SU-DHL-6 (cell line): ENCODE data around the gene TMEM221.

Experiments used
- H2AFZ ChIP-seq: fragments of 200-600 bp; sonication (generic); 2 replicates; pipeline ENCODE4 v1.6.1; 2014; ENCODE audit warnings: low read depth, mild to moderate bottlenecking, moderate library complexity, mixed read lengths, antibody characterized with exemption, low read length; ENCODE audit not compliant: severe bottlenecking
- H3F3A ChIP-seq: fragments of 200-600 bp; shearing (Covaris generic); 2 replicates; pipeline ENCODE4 v1.6.0; 2016; ENCODE audit warnings: antibody characterized with exemption, mild to moderate bottlenecking; ENCODE audit not compliant: insufficient read depth
- H3K27ac ChIP-seq: fragments of 200-600 bp; sonication (generic); 2 replicates; pipeline ENCODE4 v1.5.1; 2016; ENCODE audit warnings: low read depth, mild to moderate bottlenecking, low read length, moderate library complexity, mixed read lengths
- H3K27me3 ChIP-seq: fragments of 200-600 bp; sonication (generic), shearing (Covaris generic); 2 replicates; pipeline ENCODE4 v1.6.0; 2014; ENCODE audit warnings: mild to moderate bottlenecking, low read length
- H3K36me3 ChIP-seq: fragments of 200-600 bp; sonication (generic); 2 replicates; pipeline ENCODE4 v1.6.1; 2014; ENCODE audit warnings: mild to moderate bottlenecking, low read length, mixed read lengths
- H3K4me2 ChIP-seq: fragments of 300-600, 200-600 bp; shearing (Covaris generic), sonication (generic); 2 replicates; pipeline ENCODE4 v1.6.0; 2014; ENCODE audit warnings: low read length, low read depth, mild to moderate bottlenecking; ENCODE audit not compliant: poor library complexity, severe bottlenecking
- H3K4me3 ChIP-seq: fragments of 200-600 bp; sonication (generic); 2 replicates; pipeline ENCODE4 v1.5.1; 2014; ENCODE audit warnings: antibody characterized with exemption, low read length, mild to moderate bottlenecking, mixed read lengths; ENCODE audit not compliant: insufficient read depth, poor library complexity, severe bottlenecking
- H3K79me2 ChIP-seq: fragments of 200-600 bp; sonication (generic); 2 replicates; pipeline ENCODE4 v1.6.1; 2014; ENCODE audit warnings: mild to moderate bottlenecking, low read length, moderate library complexity; ENCODE audit not compliant: insufficient read depth
- H3K9ac ChIP-seq: fragments of 200-600 bp; sonication (generic); 2 replicates; pipeline ENCODE4 v1.7.0; 2014; ENCODE audit warnings: mild to moderate bottlenecking, low read length
- H3K9me2 ChIP-seq: fragments of 200-600 bp; sonication (generic); replicated peaks from 2 replicates; pipeline ENCODE4 v1.6.1; 2014; ENCODE audit warnings: low read length; ENCODE audit not compliant: insufficient read depth
- H3K9me3 ChIP-seq: fragments of 200-600 bp; sonication (generic); 2 replicates; pipeline ENCODE4 v1.6.1; 2014; ENCODE audit warnings: low read length, mixed read lengths; ENCODE audit not compliant: insufficient read depth
- H4K20me1 ChIP-seq: fragments of 200-600 bp; sonication (generic); 2 replicates; pipeline ENCODE4 v1.6.1; 2014; ENCODE audit warnings: low read depth, mild to moderate bottlenecking, antibody characterized with exemption, low read length, moderate library complexity, mixed read lengths
- CTCF ChIP-seq: fragments of 200-600 bp; sonication (generic); IDR thresholded peaks from one replicate; pipeline ENCODE4 v1.5.1; 2017; ENCODE audit warnings: antibody characterized with exemption, mild to moderate bottlenecking, low read length, moderate library complexity; ENCODE audit not compliant: insufficient read depth, poor library complexity, severe bottlenecking
- EZH2phosphoT487 ChIP-seq: fragments of 200-600 bp; sonication (generic), shearing (Covaris generic); conservative IDR thresholded peaks from 2 replicates; pipeline ENCODE4 v1.6.1; 2018; ENCODE audit warnings: mild to moderate bottlenecking, antibody characterized with exemption, low read length, moderate library complexity, mixed read lengths

TMEM221 gene

GRCh38 chr19:17424743-17425365 is 23.6 kb downstream of the TMEM221 start:
- Histone ChIP-seq H3K4me3 (no peak overlapping the region), H3K9me3 (no peaks in the 10 kb centered on the region)

GRCh38 chr19:17423429-17424208 is 24.8 kb downstream of the TMEM221 start:
- no peaks in the 10 kb centered on the region for H3K36me3 ChIP-seq
- no peak overlapping the region for H3K4me2 ChIP-seq
- H3K4me3 ChIP-seq, result no peak overlapping the region
- no peaks in the 10 kb centered on the region for H3K27me3 ChIP-seq
- no peaks in the 10 kb centered on the region for H4K20me1 ChIP-seq
- H3K9ac ChIP-seq, result no peak overlapping the region
- no peaks in the 10 kb centered on the region for H3K9me3 ChIP-seq
- H3K27ac ChIP-seq, result no peak overlapping the region
- no peak for TF ChIP-seq CTCF
- TF ChIP-seq EZH2phosphoT487, result no peak
- H3K9me2 ChIP-seq, result no peaks in the 10 kb centered on the region
- no peaks in the 10 kb centered on the region for H3K79me2 ChIP-seq
- peaks cover 7% of the 10 kb centered on the region; the same call in 1 of the 2 replicates for H3F3A ChIP-seq
- H2AFZ ChIP-seq, result no peak overlapping the region

More at GRCh38 chr19:17424743-17425365, 23.6 kb downstream of the TMEM221 start:
- Histone ChIP-seq H3K9me2 (no peaks in the 10 kb centered on the region), H3K9ac (no peak overlapping the region), H3F3A (no peaks in the 10 kb centered on the region), H3K36me3 (no peaks in the 10 kb centered on the region), H3K79me2 (no peaks in the 10 kb centered on the region), H3K27ac (no peak overlapping the region), H4K20me1 (no peaks in the 10 kb centered on the region), H3K4me2 (no peak overlapping the region), H2AFZ (no peak overlapping the region), H3K27me3 (no peaks in the 10 kb centered on the region)
- TF ChIP-seq EZH2phosphoT487, result no peak
- TF ChIP-seq CTCF, result peak; percentile 17

GRCh38 chr19:17421942-17422341 is 26.5 kb downstream of the TMEM221 start:
- H3K4me2 ChIP-seq, result no peak overlapping the region
- H3K9me3 ChIP-seq, result no peaks in the 10 kb centered on the region
- H3K9ac ChIP-seq, result no peak overlapping the region
- H2AFZ ChIP-seq, result no peak overlapping the region
- H3K27me3 ChIP-seq, result no peaks in the 10 kb centered on the region
- no peaks in the 10 kb centered on the region for H4K20me1 ChIP-seq
- no peaks in the 10 kb centered on the region for H3K36me3 ChIP-seq
- H3F3A ChIP-seq, result peaks cover 7% of the 10 kb centered on the region; the same call in 1 of the 2 replicates
- TF ChIP-seq EZH2phosphoT487 (no peak), CTCF (no peak)
- H3K79me2 ChIP-seq, result no peaks in the 10 kb centered on the region
- H3K9me2 ChIP-seq, result no peaks in the 10 kb centered on the region
- H3K4me3 ChIP-seq, result no peak overlapping the region
- no peak overlapping the region for H3K27ac ChIP-seq
